Right lobe of liver (tissue), 6 donors: ENCODE data around the gene PYGB. TPM values are rescaled to one million over a fixed set of nuclear protein-coding genes. Genes with fewer than 3 reads are reported as not detected.

Experiments
- ATAC-seq, 4 donors: fragments of 200-7000 bp; cut with Tn5 transposase; one replicate each; pipeline ENCODE4 v1.9.1; 2020; ENCODE audit warnings: mild to moderate bottlenecking in 4 of 4, moderate library complexity in 4 of 4
- DNase-seq, 3 donors: peaks; one replicate each; pipeline ENCODE4 v3.0.0-alpha.2; 2020
- H3K27ac ChIP-seq, 3 donors: fragments of 200-600 bp; one replicate each; pipeline ENCODE4 v1.8.0; 2022
- H3K27me3 ChIP-seq, 2 donors: fragments of 200-600 bp; one replicate each; pipeline ENCODE4 v1.8.0; 2022
- H3K36me3 ChIP-seq, 4 donors: fragments of 200-600 bp; sonication (generic) in 1 of 4; one replicate each; pipeline versions ENCODE4 v1.5.1 to v1.8.0; 2017 to 2022; ENCODE audit warnings: control low read depth in 1 of 4
- H3K4me1 ChIP-seq, 4 donors: fragments of 200-600 bp; sonication (generic) in 1 of 4; one replicate each; pipeline versions ENCODE4 v1.5.1 to v1.8.0; 2017 to 2022; ENCODE audit warnings: control low read depth in 1 of 4
- H3K4me3 ChIP-seq, 3 donors: fragments of 200-600 bp; one replicate each; pipeline ENCODE4 v1.8.0; 2022
- H3K9me3 ChIP-seq, 4 donors: fragments of 200-600 bp; sonication (generic) in 1 of 4; one replicate each; pipeline versions ENCODE4 v1.5.1 to v1.8.0; 2017 to 2022; ENCODE audit warnings: control low read depth in 1 of 4
- CTCF ChIP-seq, 4 donors: fragments of 200-600 bp in 3 of 4; fragments of 450-650 bp in 1 of 4; IDR thresholded peaks; one replicate each; pipeline versions ENCODE4 v1.5.1 to v1.8.0; 2016 to 2022; ENCODE audit warnings: antibody characterized with exemption in 4 of 4, mild to moderate bottlenecking in 2 of 4
- POLR2A ChIP-seq: fragments of 450-650 bp; IDR thresholded peaks from one replicate; pipeline ENCODE4 v1.6.1; 2017; ENCODE audit warnings: antibody characterized with exemption, mild to moderate bottlenecking
- WGBS: methylation state at CpG from one replicate; pipeline ENCODE4 v1.1.6; 2018; ENCODE audit warnings: low coverage, low lambda C conversion rate; ENCODE audit not compliant: insufficient coverage; ENCODE audit errors: missing lambda C conversion rate; 5-methylcytosine and 5-hydroxymethylcytosine counted together
- intact Hi-C, 2 donors: fragments of 100-400 bp; cut with DNase I; formaldehyde crosslinking; loops; one replicate each; pipeline versions ENCODE4 v1.11.2 to v1.14.1; 2022
- small RNA-seq, 2 experiments: library from RNA; depleted of rRNA; stranded (forward); fragments of <200 nt; gene quantifications; one replicate each; pipeline ENCODE3, GENCODE V24; 2016
- total RNA-seq, 6 experiments: library from RNA; depleted of rRNA in 2 of 6; stranded (reverse); fragments of >200 nt in 2 of 6; fragmentation: NEBNext Ultra II Directional in 3 of 6; extraction: Animal tissue kit (Norgen Biotek cat#: 25700) in 3 of 6; gene quantifications; one replicate each; pipeline versions ENCODE4 v1.1.0 to v1.2.4, GENCODE V29; 2016 to 2023
- donor health status: DM: no; HTN: yes; CAD: no.
- donor health status: DM: no; HTN: no; CAD: no.
- donor health status: DM: no; HTN: no; CAD: no.
- donor health status: DM: no; HTN: yes; CAD: no.
- donor health status: DM: no; HTN: yes; CAD: no.

Gene PYGB
- total RNA-seq, 6 experiments from 2014 or later, result 6.6 to 27.4 (median 13.2) TPM

GRCh38 chr20:25345721-25346120 lies 97.8 kb downstream of the PYGB start:
- Histone ChIP-seq H3K9me3 (no peaks in the 10 kb centered on the region), H3K4me1 (no peaks in the 10 kb centered on the region), H3K27ac (no peak overlapping the region), H3K27me3 (no peaks in the 10 kb centered on the region), H3K36me3 (no peaks in the 10 kb centered on the region), H3K4me3 (no peak overlapping the region)
- 100% methylated on average over 1 of the region's 1 CpG for WGBS
- DNase-seq (no peak), ATAC-seq (no peak)
- intact Hi-C loops, result no loop called here
- TF ChIP-seq CTCF (IDR thresholded peaks at IDR 0.05) (no peak), POLR2A (no peak)

GRCh38 chr20:25346349-25346748 lies 98.5 kb downstream of the PYGB start:
- 78% methylated on average over 4 of the region's 6 CpGs for WGBS
- Histone ChIP-seq H3K27me3 (no peaks in the 10 kb centered on the region), H3K4me1 (no peaks in the 10 kb centered on the region), H3K27ac (no peak overlapping the region), H3K9me3 (no peaks in the 10 kb centered on the region), H3K4me3 (no peak overlapping the region), H3K36me3 (no peaks in the 10 kb centered on the region)
- TF ChIP-seq CTCF (IDR thresholded peaks at IDR 0.05), result no peak
- no peak for TF ChIP-seq POLR2A
- DNase-seq (no peak), ATAC-seq (no peak)
- intact Hi-C loops, result no loop called here

Small RNA genes within 50 kb of the gene (small RNA-seq; reads per million reads assigned to genes)
- gene AL035252.4 (0 reads per million in 2 experiments), gene AL121772.2 (0 reads per million in 2 experiments), gene RF00019 (0 reads per million in 2 experiments)

Other genes with a start within 250 kb of the PYGB start
- 1 to 10 TPM; 3.5 to 9.1 (median 6.3) TPM for gene ACSS1, start 189.9 kb upstream of the PYGB start, total RNA-seq
- gene VSX1, start 165.9 kb upstream of the PYGB start, total RNA-seq, result under 1 TPM in 2 of 6 experiments, not detected in 4; 0.25 to 0.73 TPM
- 10 to 100 TPM; 28.8 to 48.4 (median 34.6) TPM for gene ENTPD6, start 52.4 kb upstream of the PYGB start, total RNA-seq
- gene ABHD12, start 142.8 kb downstream of the PYGB start, total RNA-seq, result 10 to 100 TPM; 16.1 to 23.6 (median 18.7) TPM
- gene GINS1, start 159.6 kb downstream of the PYGB start, total RNA-seq, result 1 to 10 TPM in 2 of 6 experiments, under 1 TPM in 4; 0.37 to 3.5 (median 0.76) TPM